Measurements from ENCODE around the gene SLCO1B1.

- no peak for TF ChIP-seq CTCF (optimal IDR thresholded peaks at IDR 0.05 in 1 of 3, IDR thresholded peaks at IDR 0.05 in 1 of 3, conservative IDR thresholded peaks at IDR 0.05 in 1 of 3; ENCODE audit: extremely low read depth in 1 of 3, insufficient read depth in 2 of 3, low read length in 3 of 3)
- no peak for TF ChIP-seq EZH2 (IDR thresholded peaks at IDR 0.05; ENCODE audit: low read length)
These were observed 90.8 kb downstream of the SLCO1B1 start for GRCh38 chr12:21221778-21222177.

Data from keratinocyte (primary cell).